ENCODE results near the gene ADAMTSL2.

GRCh38 chr9:133545494-133546286 is 11.2 kb downstream of the ADAMTSL2 start:
- TF ChIP-seq CTCF (IDR thresholded peaks at IDR 0.05; ENCODE audit: low read depth, low read length, poor library complexity, severe bottlenecking) (no peak), EZH2phosphoT487 (IDR thresholded peaks at IDR 0.05; ENCODE audit: borderline replicate concordance, low read length) (no peak)

Measured in DOHH2 (cell line).